GM15510 (cell line): ENCODE data around the gene CLASP1.

ENCODE experiments used
- POLR2A ChIP-seq: IDR thresholded peaks from 3 replicates; pipeline ENCODE4 v1.6.1; 2011; ENCODE audit warnings: borderline replicate concordance; ENCODE audit not compliant: insufficient read length; ENCODE audit errors: extremely low read depth

Gene CLASP1

GRCh38 chr2:121348128-121348740 lies 301.0 kb downstream of the CLASP1 start:
- TF ChIP-seq POLR2A: no peak

GRCh38 chr2:121346859-121347258 lies 302.4 kb downstream of the CLASP1 start:
- no peak for TF ChIP-seq POLR2A

GRCh38 chr2:121346407-121346806 lies 302.9 kb downstream of the CLASP1 start:
- TF ChIP-seq POLR2A: no peak

GRCh38 chr2:121345887-121346286 lies 303.4 kb downstream of the CLASP1 start:
- TF ChIP-seq POLR2A: no peak

GRCh38 chr2:121345101-121345500 lies 304.2 kb downstream of the CLASP1 start:
- TF ChIP-seq POLR2A: no peak

GRCh38 chr2:121343191-121343590 lies 306.1 kb downstream of the CLASP1 start:
- TF ChIP-seq POLR2A: no peak

- TF ChIP-seq POLR2A: no peak
Observed at GRCh38 chr2:121342751-121343150, 306.5 kb downstream of the CLASP1 start.

GRCh38 chr2:121340926-121341325 lies 308.3 kb downstream of the CLASP1 start:
- TF ChIP-seq POLR2A: no peak

- TF ChIP-seq POLR2A: no peak
Observed at GRCh38 chr2:121338281-121338680, 311.0 kb downstream of the CLASP1 start.

- no peak for TF ChIP-seq POLR2A
Observed at GRCh38 chr2:121336528-121337294, 312.6 kb downstream of the CLASP1 start.

- no peak for TF ChIP-seq POLR2A
Observed at GRCh38 chr2:121335294-121336290, 313.7 kb downstream of the CLASP1 start.

GRCh38 chr2:121334581-121335293 lies 314.5 kb downstream of the CLASP1 start:
- TF ChIP-seq POLR2A: no peak

- no peak for TF ChIP-seq POLR2A
Observed at GRCh38 chr2:121333834-121334558, 315.3 kb downstream of the CLASP1 start.

- no peak for TF ChIP-seq POLR2A
Observed at GRCh38 chr2:121333231-121333630, 316.0 kb downstream of the CLASP1 start.
